H1 (cell line): Measurements from ENCODE around the gene TOP2B. TPM values are rescaled to one million over a fixed set of nuclear protein-coding genes. Genes with fewer than 3 reads are reported as not detected.

Experiments used
- CTBP2 ChIP-seq: IDR thresholded peaks from 2 replicates; pipeline ENCODE4 v1.7.0; 2011; ENCODE audit warnings: borderline replicate concordance, mild to moderate bottlenecking, moderate library complexity, mixed read lengths, low read length; ENCODE audit not compliant: insufficient read depth, insufficient read length
- E2F6 ChIP-seq: IDR thresholded peaks from 2 replicates; pipeline ENCODE4 v1.6.1; 2012; ENCODE audit warnings: inconsistent platforms
- KDM1A ChIP-seq: fragments of 200-600, 300-600 bp; sonication (generic); IDR thresholded peaks from 2 replicates; pipeline ENCODE4 v1.7.1; 2016; ENCODE audit warnings: mild to moderate bottlenecking, low read length, borderline replicate concordance
- NANOG ChIP-seq: IDR thresholded peaks from 2 replicates; pipeline ENCODE4 v1.6.1; 2011; ENCODE audit warnings: low read length, low read depth, mild to moderate bottlenecking, inconsistent platforms; ENCODE audit not compliant: insufficient read depth, poor library complexity, severe bottlenecking
- RNF2 ChIP-seq: fragments of 200-900, 300-1000 bp; sonication (generic); IDR thresholded peaks from 2 replicates; pipeline ENCODE4 v1.7.1; 2016; ENCODE audit warnings: borderline replicate concordance, low read depth, mild to moderate bottlenecking, antibody characterized with exemption, low read length; ENCODE audit not compliant: poor library complexity, severe bottlenecking; ENCODE audit errors: missing control alignments
- RXRA ChIP-seq: IDR thresholded peaks from 2 replicates; pipeline ENCODE4 v1.6.1; 2011; ENCODE audit warnings: low read depth, mild to moderate bottlenecking, low read length, moderate library complexity; ENCODE audit not compliant: insufficient read depth
- SIN3A ChIP-seq, 2 experiments: IDR thresholded peaks in 1 of 2; conservative IDR thresholded peaks in 1 of 2; 2 replicates each; pipeline ENCODE4 v1.6.1; 2011 to 2012; ENCODE audit warnings: low read length in 2 of 2, improper control_type of control experiment in 1 of 2, low read depth in 1 of 2, mild to moderate bottlenecking in 1 of 2
- TAF1 ChIP-seq: IDR thresholded peaks from 2 replicates; pipeline ENCODE4 v1.6.1; 2011; ENCODE audit warnings: mild to moderate bottlenecking, low read depth, low read length
- YY1 ChIP-seq: IDR thresholded peaks from 2 replicates; pipeline ENCODE4 v1.6.1; 2011; ENCODE audit warnings: low read depth, mild to moderate bottlenecking, low read length
- polyA plus RNA-seq, 7 experiments: library from polyadenylated mRNA; depleted of rRNA in 3 of 7; stranded (reverse) in 5 of 7; unstranded in 2 of 7; fragments of >200 nt in 5 of 7; fragments of 200-250 nt in 2 of 7; gene quantifications; 1 replicate in 5 of 7; 2 replicates in 1 of 7; 4 replicates in 1 of 7; pipeline versions ENCODE4 v1.2.1 to v1.2.3, GENCODE V29; 2011 to 2013; ENCODE audit warnings: missing spikeins in 2 of 7, mixed read lengths in 2 of 7
- total RNA-seq: library from RNA; stranded (reverse); fragmentation: NEBNext Ultra II Directional; extraction: Animal tissue kit (Norgen Biotek cat#: 25700); gene quantifications from 2 replicates; pipeline ENCODE4 v1.2.1, GENCODE V29; 2021

TOP2B gene
- total and polyA plus RNA-seq, 2 of the 8 experiments (the other 6 are each of a cell fraction or from before 2014, with no cell fraction given): 34.9 to 206 TPM

GRCh38 chr3:25566358-25566920, 98.3 kb downstream of the TOP2B start (continued):
- TF ChIP-seq E2F6: no peak
- TF ChIP-seq RXRA: no peak
- no peak for TF ChIP-seq TAF1
- TF ChIP-seq RNF2: no peak
- no peak for TF ChIP-seq YY1
- TF ChIP-seq CTBP2: no peak
- no peak for TF ChIP-seq SIN3A (conservative IDR thresholded peaks at IDR 0.05 in 1 of 2, IDR thresholded peaks at IDR 0.05 in 1 of 2; ENCODE audit: low read depth in 1 of 2, low read length in 2 of 2)
- no peak for TF ChIP-seq KDM1A
- no peak for TF ChIP-seq NANOG
